H1 (cell line): ENCODE data around the gene SFR1. TPM values are rescaled to one million over a fixed set of nuclear protein-coding genes. Genes with fewer than 3 reads are reported as not detected.

Source experiments
- CREB1 ChIP-seq: IDR thresholded peaks from 2 replicates; pipeline ENCODE4 v1.6.1; 2012; ENCODE audit warnings: inconsistent platforms
- JUND ChIP-seq: IDR thresholded peaks from 2 replicates; pipeline ENCODE4 v1.6.1; 2011; ENCODE audit warnings: mild to moderate bottlenecking, improper control_type of control experiment, low read length
- POU5F1 ChIP-seq: IDR thresholded peaks from 2 replicates; pipeline ENCODE4 v1.6.1; 2011; ENCODE audit warnings: low read depth, mild to moderate bottlenecking, low read length, moderate library complexity
- RBBP5 ChIP-seq: IDR thresholded peaks from 2 replicates; pipeline ENCODE4 v1.7.1; 2012; ENCODE audit warnings: low read depth, mild to moderate bottlenecking, inconsistent platforms, low read length, moderate library complexity, borderline replicate concordance
- TCF12 ChIP-seq: IDR thresholded peaks from 2 replicates; pipeline ENCODE4 v1.6.1; 2011; ENCODE audit warnings: low read depth, mild to moderate bottlenecking, low read length
- polyA plus RNA-seq, 7 experiments: library from polyadenylated mRNA; depleted of rRNA in 3 of 7; stranded (reverse) in 5 of 7; unstranded in 2 of 7; fragments of >200 nt in 5 of 7; fragments of 200-250 nt in 2 of 7; gene quantifications; 1 replicate in 5 of 7; 2 replicates in 1 of 7; 4 replicates in 1 of 7; pipeline versions ENCODE4 v1.2.1 to v1.2.3, GENCODE V29; 2011 to 2013; ENCODE audit warnings: missing spikeins in 2 of 7, mixed read lengths in 2 of 7
- total RNA-seq: library from RNA; stranded (reverse); fragmentation: NEBNext Ultra II Directional; extraction: Animal tissue kit (Norgen Biotek cat#: 25700); gene quantifications from 2 replicates; pipeline ENCODE4 v1.2.1, GENCODE V29; 2021
- TF ChIP-seq, protein P1 (sequence below): IDR thresholded peaks from 2 replicates; pipeline ENCODE4 v1.6.1; 2012; ENCODE audit warnings: inconsistent platforms
- TF ChIP-seq, protein P2 (sequence below): IDR thresholded peaks from 2 replicates; pipeline ENCODE4 v1.6.1; 2011; ENCODE audit warnings: low read depth, mild to moderate bottlenecking, low read length; ENCODE audit not compliant: insufficient read depth

The SFR1 gene
- total and polyA plus RNA-seq, 2 of the 8 experiments (the other 6 are each of a cell fraction or from before 2014, with no cell fraction given), result 3.4 to 7.7 TPM

DNA sequence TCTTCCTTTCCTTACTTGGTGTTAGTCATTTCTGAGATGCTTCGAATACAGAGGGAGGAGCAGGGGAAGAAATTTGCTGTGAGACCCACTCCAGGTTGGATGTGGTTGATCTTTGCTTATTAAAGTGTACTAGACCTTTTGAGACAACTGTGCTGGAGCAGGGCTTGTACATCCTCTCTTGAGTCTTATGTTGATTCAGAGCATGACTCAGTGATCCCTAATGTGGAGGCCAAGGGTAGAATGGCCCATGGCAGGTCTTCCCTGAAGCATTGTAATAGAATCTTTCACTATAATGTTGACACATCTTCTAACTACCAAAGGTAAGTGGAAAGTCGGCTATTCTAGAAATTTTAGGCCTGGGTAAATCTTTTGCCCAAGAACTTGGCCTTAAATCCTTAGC is 17.0 kb upstream of the SFR1 start (continued):
- TF ChIP-seq, protein P1, sequence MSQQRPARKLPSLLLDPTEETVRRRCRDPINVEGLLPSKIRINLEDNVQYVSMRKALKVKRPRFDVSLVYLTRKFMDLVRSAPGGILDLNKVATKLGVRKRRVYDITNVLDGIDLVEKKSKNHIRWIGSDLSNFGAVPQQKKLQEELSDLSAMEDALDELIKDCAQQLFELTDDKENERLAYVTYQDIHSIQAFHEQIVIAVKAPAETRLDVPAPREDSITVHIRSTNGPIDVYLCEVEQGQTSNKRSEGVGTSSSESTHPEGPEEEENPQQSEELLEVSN, result no peak
- TF ChIP-seq TCF12, result no peak
- TF ChIP-seq, protein P2, sequence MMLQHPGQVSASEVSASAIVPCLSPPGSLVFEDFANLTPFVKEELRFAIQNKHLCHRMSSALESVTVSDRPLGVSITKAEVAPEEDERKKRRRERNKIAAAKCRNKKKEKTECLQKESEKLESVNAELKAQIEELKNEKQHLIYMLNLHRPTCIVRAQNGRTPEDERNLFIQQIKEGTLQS, result no peak
- TF ChIP-seq CREB1, result no peak
- no peak for TF ChIP-seq RBBP5
- TF ChIP-seq POU5F1, result no peak
- TF ChIP-seq JUND, result no peak
